KMS-11 (cell line): ENCODE data around the gene ACSF2.

Experiments used
- H2AFZ ChIP-seq: fragments of 200-600 bp; sonication (generic); 2 replicates; pipeline ENCODE4 v1.6.1; 2016; ENCODE audit warnings: antibody characterized with exemption, mixed run types, low read depth
- H3K27ac ChIP-seq: fragments of 200-600 bp; sonication (generic); 2 replicates; pipeline ENCODE4 v1.6.1; 2016; ENCODE audit warnings: mild to moderate bottlenecking, mixed run types
- H3K27me3 ChIP-seq: fragments of 200-600 bp; sonication (generic); 2 replicates; pipeline ENCODE4 v1.6.1; 2017; ENCODE audit warnings: mild to moderate bottlenecking, low read depth, mixed run types, moderate library complexity; ENCODE audit not compliant: insufficient read depth
- H3K36me3 ChIP-seq: fragments of 200-600 bp; sonication (generic); 2 replicates; pipeline ENCODE4 v1.6.1; 2017; ENCODE audit warnings: mild to moderate bottlenecking, mixed run types; ENCODE audit not compliant: insufficient read depth
- H3K4me1 ChIP-seq: fragments of 200-600 bp; sonication (generic); 2 replicates; pipeline ENCODE4 v1.6.1; 2016; ENCODE audit warnings: mild to moderate bottlenecking, low read depth, mixed run types; ENCODE audit not compliant: poor library complexity, severe bottlenecking
- H3K4me2 ChIP-seq: fragments of 200-600 bp; sonication (generic); 2 replicates; pipeline ENCODE4 v1.7.0; 2016; ENCODE audit warnings: mild to moderate bottlenecking, mixed run types
- H3K4me3 ChIP-seq: fragments of 200-600 bp; sonication (generic); IDR thresholded peaks from 2 replicates; pipeline ENCODE4 v1.6.1; 2017; ENCODE audit warnings: low read depth, low read length, mixed read lengths; ENCODE audit not compliant: insufficient read depth
- H3K79me2 ChIP-seq: fragments of 200-600 bp; sonication (generic); 2 replicates; pipeline ENCODE4 v1.6.1; 2016; ENCODE audit warnings: low read depth, mixed run types; ENCODE audit not compliant: insufficient read depth
- H3K9ac ChIP-seq: fragments of 200-600 bp; sonication (generic); 2 replicates; pipeline ENCODE4 v1.6.1; 2016; ENCODE audit warnings: mild to moderate bottlenecking, mixed run types
- H4K20me1 ChIP-seq: fragments of 200-600 bp; sonication (generic); 2 replicates; pipeline ENCODE4 v1.6.1; 2016; ENCODE audit warnings: mild to moderate bottlenecking, mixed run types; ENCODE audit not compliant: insufficient read depth
- TF ChIP-seq, protein P1 (sequence below): fragments of 200-600 bp; sonication (generic); conservative IDR thresholded peaks from 2 replicates; pipeline ENCODE4 v1.6.1; 2017; ENCODE audit warnings: low read depth, mild to moderate bottlenecking, antibody characterized with exemption, low read length, moderate library complexity, mixed read lengths

Gene ACSF2

DNA sequence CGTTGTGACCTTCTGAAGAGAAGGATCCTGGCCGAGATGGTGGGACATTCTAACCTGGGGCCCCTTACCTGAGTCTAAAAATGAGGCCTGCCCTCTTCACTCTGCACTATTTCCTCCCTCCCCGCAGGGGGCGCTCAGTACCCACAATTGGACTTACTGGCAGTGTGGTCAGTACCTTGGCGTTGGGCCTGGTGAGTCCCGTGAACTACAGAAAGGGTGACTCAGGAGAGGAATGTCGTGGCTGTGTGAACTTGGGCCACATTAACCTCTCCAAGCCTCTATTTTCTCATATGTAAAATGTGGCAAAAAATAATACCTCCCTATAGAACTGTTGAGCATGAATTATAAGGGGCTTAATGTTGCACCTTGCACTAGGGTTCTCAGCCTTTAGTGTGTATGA lies 56.5 kb downstream of the ACSF2 start:
- H3K4me1 ChIP-seq, result peaks cover 26% of the 10 kb centered on the region
- H4K20me1 ChIP-seq, result no peaks in the 10 kb centered on the region
- H3K4me2 ChIP-seq, result peak overlapping the region; percentile 64
- no peak overlapping the region for H3K4me3 ChIP-seq
- H3K79me2 ChIP-seq, result peaks cover 11% of the 10 kb centered on the region; the same call in 1 of the 2 replicates
- no peaks in the 10 kb centered on the region for H3K27me3 ChIP-seq
- H3K36me3 ChIP-seq, result no peaks in the 10 kb centered on the region
- H3K27ac ChIP-seq, result peak overlapping the region; percentile 14; the same call in 1 of the 2 replicates
- TF ChIP-seq, protein P1, sequence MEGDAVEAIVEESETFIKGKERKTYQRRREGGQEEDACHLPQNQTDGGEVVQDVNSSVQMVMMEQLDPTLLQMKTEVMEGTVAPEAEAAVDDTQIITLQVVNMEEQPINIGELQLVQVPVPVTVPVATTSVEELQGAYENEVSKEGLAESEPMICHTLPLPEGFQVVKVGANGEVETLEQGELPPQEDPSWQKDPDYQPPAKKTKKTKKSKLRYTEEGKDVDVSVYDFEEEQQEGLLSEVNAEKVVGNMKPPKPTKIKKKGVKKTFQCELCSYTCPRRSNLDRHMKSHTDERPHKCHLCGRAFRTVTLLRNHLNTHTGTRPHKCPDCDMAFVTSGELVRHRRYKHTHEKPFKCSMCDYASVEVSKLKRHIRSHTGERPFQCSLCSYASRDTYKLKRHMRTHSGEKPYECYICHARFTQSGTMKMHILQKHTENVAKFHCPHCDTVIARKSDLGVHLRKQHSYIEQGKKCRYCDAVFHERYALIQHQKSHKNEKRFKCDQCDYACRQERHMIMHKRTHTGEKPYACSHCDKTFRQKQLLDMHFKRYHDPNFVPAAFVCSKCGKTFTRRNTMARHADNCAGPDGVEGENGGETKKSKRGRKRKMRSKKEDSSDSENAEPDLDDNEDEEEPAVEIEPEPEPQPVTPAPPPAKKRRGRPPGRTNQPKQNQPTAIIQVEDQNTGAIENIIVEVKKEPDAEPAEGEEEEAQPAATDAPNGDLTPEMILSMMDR, result peak; percentile 97
- H2AFZ ChIP-seq, result peak overlapping the region; percentile 44; the same call in 1 of the 2 replicates
- no peak overlapping the region for H3K9ac ChIP-seq

DNA sequence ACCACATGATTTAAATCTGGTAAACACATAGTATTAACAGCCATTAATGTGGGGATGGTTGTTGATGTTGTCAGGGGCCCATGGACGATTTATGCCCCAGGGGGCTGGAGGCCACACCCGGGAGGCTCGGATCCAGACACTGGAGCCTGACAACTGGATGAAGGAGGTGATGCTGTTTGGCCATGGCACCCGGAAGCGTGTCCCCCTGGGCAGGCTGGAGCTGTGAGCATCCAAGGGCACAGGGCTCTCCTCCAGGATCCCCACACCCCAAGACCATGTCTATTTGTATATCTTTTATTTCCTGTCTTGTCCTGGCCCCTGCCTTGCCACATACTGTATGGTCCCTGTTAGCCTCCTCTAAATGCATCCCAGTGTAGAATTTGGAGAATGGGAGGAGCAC lies 57.2 kb downstream of the ACSF2 start:
- Histone ChIP-seq H3K27ac (no peak overlapping the region), H3K4me2 (no peak overlapping the region), H3K27me3 (no peaks in the 10 kb centered on the region), H3K9ac (no peak overlapping the region), H3K4me1 (peaks cover 21% of the 10 kb centered on the region), H3K4me3 (no peak overlapping the region), H4K20me1 (no peaks in the 10 kb centered on the region), H2AFZ (no peak overlapping the region), H3K36me3 (no peaks in the 10 kb centered on the region), H3K79me2 (peaks cover 11% of the 10 kb centered on the region; the same call in 1 of the 2 replicates)
- TF ChIP-seq, protein P1, result no peak

DNA sequence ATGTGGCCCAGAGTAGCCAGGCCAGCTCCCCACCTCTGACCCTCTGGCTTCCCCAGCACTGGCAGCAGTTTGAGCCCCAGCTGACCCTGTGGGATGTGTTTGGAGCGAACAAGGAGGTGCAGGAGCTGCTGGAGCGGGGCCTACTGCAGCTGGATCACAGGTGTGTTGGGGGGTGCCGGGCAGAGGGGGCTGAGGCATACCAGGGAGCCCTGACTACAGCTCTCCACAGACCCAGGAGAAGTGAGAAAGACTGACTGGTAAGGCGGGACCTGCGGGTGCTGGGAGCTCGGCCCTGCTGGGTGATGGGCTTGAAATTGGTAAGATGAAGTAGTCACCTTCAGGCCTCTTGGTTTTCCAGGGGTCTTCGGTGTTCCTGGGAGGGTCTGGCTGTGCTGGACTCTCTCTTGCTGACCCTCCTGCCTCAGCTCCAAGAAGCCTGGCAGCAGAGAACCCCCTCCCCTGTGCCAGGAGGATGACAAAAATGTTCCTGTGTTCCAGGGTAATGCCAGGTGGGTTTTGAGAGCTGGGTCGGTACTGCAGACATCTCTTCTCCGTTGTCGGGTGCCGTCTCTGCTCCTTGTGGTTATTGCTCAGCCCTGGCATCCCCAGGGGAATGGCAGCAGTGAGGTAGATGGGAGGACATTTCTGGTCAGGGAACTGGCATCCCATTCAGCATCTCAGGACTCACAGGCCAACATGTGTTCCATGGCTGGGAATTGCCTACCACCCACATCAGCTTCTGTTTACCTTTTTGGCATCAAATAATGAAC lies 58.6 kb downstream of the ACSF2 start:
- H3K79me2 ChIP-seq, result peaks cover 11% of the 10 kb centered on the region; the same call in 1 of the 2 replicates
- no peak overlapping the region for H3K27ac ChIP-seq
- H3K4me2 ChIP-seq, result no peak overlapping the region

DNA sequence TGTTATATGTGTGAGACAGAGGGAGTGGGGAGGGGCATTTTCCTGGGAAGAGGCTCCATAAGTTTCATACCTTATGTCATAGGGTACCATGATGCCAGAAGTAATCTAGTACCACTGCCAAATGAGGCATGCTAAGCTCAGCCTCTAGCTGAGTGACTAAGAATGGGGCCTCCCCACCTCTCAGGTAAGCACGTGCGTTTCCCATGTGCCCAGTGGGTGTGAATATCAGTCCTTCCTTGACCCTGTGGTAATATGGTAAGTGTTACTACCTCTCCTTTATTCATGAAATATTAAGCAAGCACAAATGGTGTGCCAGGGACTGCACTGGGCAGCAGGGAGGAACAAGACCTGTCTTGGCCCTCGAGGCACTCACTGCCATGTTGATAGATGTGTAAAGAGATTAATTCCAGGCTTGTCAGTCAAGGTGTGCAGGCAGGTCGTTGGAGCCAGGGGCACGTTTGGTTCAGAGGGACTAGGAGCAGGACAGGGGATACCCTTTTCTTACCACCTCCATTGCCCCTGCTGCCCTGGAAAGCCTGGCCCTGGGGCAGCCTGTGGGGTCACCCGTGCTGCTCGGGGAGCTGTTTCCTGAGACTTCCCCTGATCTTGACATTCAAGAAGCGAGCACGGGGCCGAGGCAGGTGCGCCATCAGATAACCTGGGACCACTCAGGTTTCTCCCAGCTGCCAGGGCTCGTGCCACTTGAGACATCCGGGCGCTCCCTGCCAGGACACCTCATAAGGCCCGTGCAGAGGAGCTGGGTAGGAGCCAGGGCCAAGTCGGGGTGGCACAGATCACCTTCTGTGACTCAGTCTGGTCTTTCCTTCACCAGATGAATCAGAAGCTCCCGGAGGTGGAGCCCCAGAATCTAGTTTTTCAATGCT lies 61.4 kb downstream of the ACSF2 start:
- TF ChIP-seq, protein P1, result no peak
- no peak overlapping the region for H2AFZ ChIP-seq
- no peaks in the 10 kb centered on the region for H3K79me2 ChIP-seq
- no peak overlapping the region for H3K27ac ChIP-seq
- H3K27me3 ChIP-seq, result no peaks in the 10 kb centered on the region
- no peaks in the 10 kb centered on the region for H3K36me3 ChIP-seq
- H3K4me1 ChIP-seq, result peaks cover 6% of the 10 kb centered on the region
- H4K20me1 ChIP-seq, result no peaks in the 10 kb centered on the region
- H3K9ac ChIP-seq, result no peak overlapping the region
- no peak overlapping the region for H3K4me3 ChIP-seq
- no peak overlapping the region for H3K4me2 ChIP-seq

More for the DNA sequence above, 58.6 kb downstream of the ACSF2 start:
- no peaks in the 10 kb centered on the region for H3K27me3 ChIP-seq
- H3K4me3 ChIP-seq, result no peak overlapping the region
- TF ChIP-seq, protein P1, result no peak
- H4K20me1 ChIP-seq, result no peaks in the 10 kb centered on the region
- no peaks in the 10 kb centered on the region for H3K36me3 ChIP-seq
- no peak overlapping the region for H3K9ac ChIP-seq
- H2AFZ ChIP-seq, result no peak overlapping the region
- peaks cover 18% of the 10 kb centered on the region for H3K4me1 ChIP-seq
